HEK293 (cell line): ENCODE measurements around the gene CHD2.

ENCODE experiments used
- GLI2 ChIP-seq: fragments of 450-650 bp; formaldehyde crosslinking; IDR thresholded peaks from 2 replicates; pipeline ENCODE4; 2017; ENCODE audit warnings: missing biosample characterization, missing genetic modification characterization, low read depth, borderline replicate concordance
- GLIS1 ChIP-seq: fragments of 450-650 bp; formaldehyde crosslinking; IDR thresholded peaks from 2 replicates; pipeline ENCODE4 v1.5.1; 2016; ENCODE audit warnings: missing biosample characterization, missing genetic modification characterization
- GLIS2 ChIP-seq: fragments of 450-650 bp; formaldehyde crosslinking; IDR thresholded peaks from 2 replicates; pipeline ENCODE4 v1.5.1; 2016; ENCODE audit warnings: missing biosample characterization, missing genetic modification characterization
- SETDB1 ChIP-seq: IDR thresholded peaks from one replicate; pipeline ENCODE4 v1.6.1; 2017; ENCODE audit warnings: mild to moderate bottlenecking, low read length, moderate library complexity, mixed read lengths; ENCODE audit not compliant: insufficient read length
- ZBTB7A ChIP-seq: fragments of 450-650 bp; formaldehyde crosslinking; IDR thresholded peaks from 2 replicates; pipeline ENCODE4 v1.5.1; 2016; ENCODE audit warnings: low read depth, missing biosample characterization, missing genetic modification characterization
- ZNF132 ChIP-seq: fragments of 450-650 bp; formaldehyde crosslinking; IDR thresholded peaks from 2 replicates; pipeline ENCODE4 v1.5.1; 2017; ENCODE audit warnings: missing biosample characterization, missing genetic modification characterization, borderline replicate concordance
- ZNF266 ChIP-seq: fragments of 450-650 bp; formaldehyde crosslinking; IDR thresholded peaks from 2 replicates; pipeline ENCODE4 v1.5.1; 2016; ENCODE audit warnings: missing biosample characterization, missing genetic modification characterization, low read depth
- ZNF292 ChIP-seq: fragments of 450-650 bp; formaldehyde crosslinking; IDR thresholded peaks from 2 replicates; pipeline ENCODE4 v1.5.1; 2016; ENCODE audit warnings: low read depth, missing biosample characterization, missing genetic modification characterization, borderline replicate concordance
- ZNF560 ChIP-seq: fragments of 450-650 bp; formaldehyde crosslinking; IDR thresholded peaks from 2 replicates; pipeline ENCODE4 v1.5.1; 2017; ENCODE audit warnings: missing biosample characterization, missing genetic modification characterization, borderline replicate concordance
- ZNF571 ChIP-seq: fragments of 450-650 bp; formaldehyde crosslinking; IDR thresholded peaks from 2 replicates; pipeline ENCODE4 v1.5.0; 2017; ENCODE audit warnings: missing biosample characterization, missing genetic modification characterization
- ZNF610 ChIP-seq: fragments of 450-650 bp; formaldehyde crosslinking; IDR thresholded peaks from 2 replicates; pipeline ENCODE4 v1.5.1; 2016; ENCODE audit warnings: missing biosample characterization, missing genetic modification characterization, borderline replicate concordance
- ZNF629 ChIP-seq: fragments of 450-650 bp; formaldehyde crosslinking; IDR thresholded peaks from 2 replicates; pipeline ENCODE4 v1.5.1; 2017; ENCODE audit warnings: missing biosample characterization, missing genetic modification characterization
- ZNF664 ChIP-seq: fragments of 450-650 bp; formaldehyde crosslinking; IDR thresholded peaks from 2 replicates; pipeline ENCODE4 v1.5.1; 2016; ENCODE audit warnings: missing biosample characterization, missing genetic modification characterization
- ZNF776 ChIP-seq: fragments of 450-650 bp; formaldehyde crosslinking; IDR thresholded peaks from 2 replicates; pipeline ENCODE4 v1.5.0; 2017; ENCODE audit warnings: missing biosample characterization, missing genetic modification characterization, borderline replicate concordance
- ZSCAN30 ChIP-seq: fragments of 450-650 bp; IDR thresholded peaks from 2 replicates; pipeline ENCODE4 v1.5.1; 2018; ENCODE audit warnings: missing biosample characterization, mild to moderate bottlenecking, missing genetic modification characterization, moderate library complexity
- TF ChIP-seq, protein P1 (sequence below): fragments of 450-650 bp; formaldehyde crosslinking; IDR thresholded peaks from 2 replicates; pipeline ENCODE4 v1.5.1; 2016; ENCODE audit warnings: missing biosample characterization, missing genetic modification characterization
- TF ChIP-seq, protein P2 (sequence below): fragments of 450-650 bp; IDR thresholded peaks from 2 replicates; pipeline ENCODE4 v1.5.1; 2018; ENCODE audit warnings: missing biosample characterization, mild to moderate bottlenecking, missing genetic modification characterization
- TF ChIP-seq, protein P3 (sequence below): fragments of 450-650 bp; formaldehyde crosslinking; conservative IDR thresholded peaks from 2 replicates; pipeline ENCODE4 v1.5.1; 2016; ENCODE audit warnings: low read depth, missing biosample characterization, missing genetic modification characterization
- TF ChIP-seq, protein P4 (sequence below): fragments of 450-650 bp; formaldehyde crosslinking; IDR thresholded peaks from 2 replicates; pipeline ENCODE4 v1.5.1; 2016; ENCODE audit warnings: missing biosample characterization, missing genetic modification characterization
- TF ChIP-seq, protein P5 (sequence below): sonication (generic); formaldehyde crosslinking; IDR thresholded peaks from 2 replicates; pipeline ENCODE4 v1.8.1; 2022; ENCODE audit warnings: mild to moderate bottlenecking, moderate library complexity, missing genetic modification reagents
- TF ChIP-seq, protein P6 (sequence below): fragments of 450-650 bp; formaldehyde crosslinking; IDR thresholded peaks from 2 replicates; pipeline ENCODE4 v1.5.1; 2017; ENCODE audit warnings: missing biosample characterization, missing genetic modification characterization
- TF ChIP-seq, protein P7 (sequence below): fragments of 450-650 bp; formaldehyde crosslinking; IDR thresholded peaks from 2 replicates; pipeline ENCODE4 v1.5.1; 2016; ENCODE audit warnings: missing biosample characterization, missing genetic modification characterization

The CHD2 gene

DNA sequence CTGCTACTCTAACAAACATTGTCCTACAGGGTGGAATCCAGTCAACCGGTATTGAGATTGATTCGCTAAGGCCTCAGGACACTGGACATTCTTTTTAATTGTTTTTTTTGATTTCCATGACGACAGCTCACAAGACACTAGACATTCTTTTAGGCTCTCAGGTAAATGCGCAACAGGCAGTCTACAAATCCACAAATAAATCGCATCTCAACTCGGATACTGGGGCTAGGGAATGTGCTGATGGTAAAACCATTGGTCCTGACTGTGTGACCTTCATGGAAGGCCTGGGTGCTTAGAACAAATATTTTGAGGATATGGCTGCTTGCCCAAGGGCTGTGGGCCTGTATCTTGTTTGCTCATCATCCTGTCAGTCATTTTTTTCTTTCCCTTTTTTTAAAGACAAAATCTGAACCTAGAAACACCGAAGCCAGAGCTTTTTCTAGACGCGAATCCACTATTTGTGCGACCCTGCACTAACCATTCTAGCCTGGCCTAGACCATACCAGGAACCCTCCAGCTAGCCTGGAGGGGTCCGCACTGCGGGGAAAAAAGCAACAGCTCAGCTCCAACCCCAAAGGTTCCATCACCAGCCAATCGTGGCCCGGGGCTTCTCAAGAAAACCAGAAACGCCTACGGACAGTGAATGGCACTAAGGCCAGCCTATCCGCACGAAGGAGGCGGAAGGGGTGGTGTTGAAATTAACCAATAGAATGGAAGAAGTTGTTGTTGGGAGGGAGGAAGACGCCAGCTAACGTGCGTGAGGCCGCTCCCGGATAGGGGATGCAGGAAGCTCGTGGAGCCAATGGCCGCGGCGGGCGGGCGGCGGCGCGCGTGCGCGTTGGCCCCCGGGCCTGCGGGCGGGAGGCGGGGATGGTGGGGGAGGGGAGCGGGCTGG, 18.1 kb upstream of the CHD2 start (continued):
- TF ChIP-seq, protein P1, sequence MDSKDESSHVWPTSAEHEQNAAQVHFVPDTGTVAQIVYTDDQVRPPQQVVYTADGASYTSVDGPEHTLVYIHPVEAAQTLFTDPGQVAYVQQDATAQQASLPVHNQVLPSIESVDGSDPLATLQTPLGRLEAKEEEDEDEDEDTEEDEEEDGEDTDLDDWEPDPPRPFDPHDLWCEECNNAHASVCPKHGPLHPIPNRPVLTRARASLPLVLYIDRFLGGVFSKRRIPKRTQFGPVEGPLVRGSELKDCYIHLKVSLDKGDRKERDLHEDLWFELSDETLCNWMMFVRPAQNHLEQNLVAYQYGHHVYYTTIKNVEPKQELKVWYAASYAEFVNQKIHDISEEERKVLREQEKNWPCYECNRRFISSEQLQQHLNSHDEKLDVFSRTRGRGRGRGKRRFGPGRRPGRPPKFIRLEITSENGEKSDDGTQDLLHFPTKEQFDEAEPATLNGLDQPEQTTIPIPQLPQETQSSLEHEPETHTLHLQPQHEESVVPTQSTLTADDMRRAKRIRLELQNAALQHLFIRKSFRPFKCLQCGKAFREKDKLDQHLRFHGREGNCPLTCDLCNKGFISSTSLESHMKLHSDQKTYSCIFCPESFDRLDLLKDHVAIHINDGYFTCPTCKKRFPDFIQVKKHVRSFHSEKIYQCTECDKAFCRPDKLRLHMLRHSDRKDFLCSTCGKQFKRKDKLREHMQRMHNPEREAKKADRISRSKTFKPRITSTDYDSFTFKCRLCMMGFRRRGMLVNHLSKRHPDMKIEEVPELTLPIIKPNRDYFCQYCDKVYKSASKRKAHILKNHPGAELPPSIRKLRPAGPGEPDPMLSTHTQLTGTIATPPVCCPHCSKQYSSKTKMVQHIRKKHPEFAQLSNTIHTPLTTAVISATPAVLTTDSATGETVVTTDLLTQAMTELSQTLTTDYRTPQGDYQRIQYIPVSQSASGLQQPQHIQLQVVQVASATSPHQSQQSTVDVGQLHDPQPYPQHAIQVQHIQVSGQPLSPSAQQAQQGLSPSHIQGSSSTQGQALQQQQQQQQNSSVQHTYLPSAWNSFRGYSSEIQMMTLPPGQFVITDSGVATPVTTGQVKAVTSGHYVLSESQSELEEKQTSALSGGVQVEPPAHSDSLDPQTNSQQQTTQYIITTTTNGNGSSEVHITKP, result peak; percentile 79
- TF ChIP-seq, protein P2, sequence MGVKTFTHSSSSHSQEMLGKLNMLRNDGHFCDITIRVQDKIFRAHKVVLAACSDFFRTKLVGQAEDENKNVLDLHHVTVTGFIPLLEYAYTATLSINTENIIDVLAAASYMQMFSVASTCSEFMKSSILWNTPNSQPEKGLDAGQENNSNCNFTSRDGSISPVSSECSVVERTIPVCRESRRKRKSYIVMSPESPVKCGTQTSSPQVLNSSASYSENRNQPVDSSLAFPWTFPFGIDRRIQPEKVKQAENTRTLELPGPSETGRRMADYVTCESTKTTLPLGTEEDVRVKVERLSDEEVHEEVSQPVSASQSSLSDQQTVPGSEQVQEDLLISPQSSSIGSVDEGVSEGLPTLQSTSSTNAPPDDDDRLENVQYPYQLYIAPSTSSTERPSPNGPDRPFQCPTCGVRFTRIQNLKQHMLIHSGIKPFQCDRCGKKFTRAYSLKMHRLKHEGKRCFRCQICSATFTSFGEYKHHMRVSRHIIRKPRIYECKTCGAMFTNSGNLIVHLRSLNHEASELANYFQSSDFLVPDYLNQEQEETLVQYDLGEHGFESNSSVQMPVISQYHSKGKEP, result peak; percentile 42; the same call in 1 of the 2 replicates
- TF ChIP-seq ZNF266 (tag by site-specific recombination) (no peak), ZSCAN30 (tag by site-specific recombination) (peak; percentile 88), ZNF776 (tag by site-specific recombination) (no peak), ZBTB7A (tag by site-specific recombination) (no peak), ZNF610 (tag by site-specific recombination) (no peak), ZNF292 (no peak), ZNF132 (no peak), ZNF629 (tag by site-specific recombination) (peak; percentile 41; the same call in 1 of the 2 replicates), ZNF571 (tag by site-specific recombination) (no peak), ZNF664 (tag by site-specific recombination) (no peak), GLI2 (no peak), GLIS1 (tag by site-specific recombination) (peak; percentile 44; the same call in 1 of the 2 replicates), SETDB1 (no peak), ZNF560 (no peak), GLIS2 (tag by site-specific recombination) (peak; percentile 85)
- TF ChIP-seq, protein P3, sequence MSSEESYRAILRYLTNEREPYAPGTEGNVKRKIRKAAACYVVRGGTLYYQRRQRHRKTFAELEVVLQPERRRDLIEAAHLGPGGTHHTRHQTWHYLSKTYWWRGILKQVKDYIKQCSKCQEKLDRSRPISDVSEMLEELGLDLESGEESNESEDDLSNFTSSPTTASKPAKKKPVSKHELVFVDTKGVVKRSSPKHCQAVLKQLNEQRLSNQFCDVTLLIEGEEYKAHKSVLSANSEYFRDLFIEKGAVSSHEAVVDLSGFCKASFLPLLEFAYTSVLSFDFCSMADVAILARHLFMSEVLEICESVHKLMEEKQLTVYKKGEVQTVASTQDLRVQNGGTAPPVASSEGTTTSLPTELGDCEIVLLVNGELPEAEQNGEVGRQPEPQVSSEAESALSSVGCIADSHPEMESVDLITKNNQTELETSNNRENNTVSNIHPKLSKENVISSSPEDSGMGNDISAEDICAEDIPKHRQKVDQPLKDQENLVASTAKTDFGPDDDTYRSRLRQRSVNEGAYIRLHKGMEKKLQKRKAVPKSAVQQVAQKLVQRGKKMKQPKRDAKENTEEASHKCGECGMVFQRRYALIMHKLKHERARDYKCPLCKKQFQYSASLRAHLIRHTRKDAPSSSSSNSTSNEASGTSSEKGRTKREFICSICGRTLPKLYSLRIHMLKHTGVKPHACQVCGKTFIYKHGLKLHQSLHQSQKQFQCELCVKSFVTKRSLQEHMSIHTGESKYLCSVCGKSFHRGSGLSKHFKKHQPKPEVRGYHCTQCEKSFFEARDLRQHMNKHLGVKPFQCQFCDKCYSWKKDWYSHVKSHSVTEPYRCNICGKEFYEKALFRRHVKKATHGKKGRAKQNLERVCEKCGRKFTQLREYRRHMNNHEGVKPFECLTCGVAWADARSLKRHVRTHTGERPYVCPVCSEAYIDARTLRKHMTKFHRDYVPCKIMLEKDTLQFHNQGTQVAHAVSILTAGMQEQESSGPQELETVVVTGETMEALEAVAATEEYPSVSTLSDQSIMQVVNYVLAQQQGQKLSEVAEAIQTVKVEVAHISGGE (tag by site-specific recombination), result no peak
- TF ChIP-seq, protein P4, sequence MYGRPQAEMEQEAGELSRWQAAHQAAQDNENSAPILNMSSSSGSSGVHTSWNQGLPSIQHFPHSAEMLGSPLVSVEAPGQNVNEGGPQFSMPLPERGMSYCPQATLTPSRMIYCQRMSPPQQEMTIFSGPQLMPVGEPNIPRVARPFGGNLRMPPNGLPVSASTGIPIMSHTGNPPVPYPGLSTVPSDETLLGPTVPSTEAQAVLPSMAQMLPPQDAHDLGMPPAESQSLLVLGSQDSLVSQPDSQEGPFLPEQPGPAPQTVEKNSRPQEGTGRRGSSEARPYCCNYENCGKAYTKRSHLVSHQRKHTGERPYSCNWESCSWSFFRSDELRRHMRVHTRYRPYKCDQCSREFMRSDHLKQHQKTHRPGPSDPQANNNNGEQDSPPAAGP (tag by site-specific recombination), result 0 out of 2 replicates have a peak, but pooled peaks have one; percentile 15
- TF ChIP-seq, protein P5, sequence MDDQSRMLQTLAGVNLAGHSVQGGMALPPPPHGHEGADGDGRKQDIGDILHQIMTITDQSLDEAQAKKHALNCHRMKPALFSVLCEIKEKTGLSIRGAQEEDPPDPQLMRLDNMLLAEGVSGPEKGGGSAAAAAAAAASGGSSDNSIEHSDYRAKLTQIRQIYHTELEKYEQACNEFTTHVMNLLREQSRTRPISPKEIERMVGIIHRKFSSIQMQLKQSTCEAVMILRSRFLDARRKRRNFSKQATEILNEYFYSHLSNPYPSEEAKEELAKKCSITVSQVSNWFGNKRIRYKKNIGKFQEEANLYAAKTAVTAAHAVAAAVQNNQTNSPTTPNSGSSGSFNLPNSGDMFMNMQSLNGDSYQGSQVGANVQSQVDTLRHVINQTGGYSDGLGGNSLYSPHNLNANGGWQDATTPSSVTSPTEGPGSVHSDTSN, result peak; percentile 96
- TF ChIP-seq, protein P6, sequence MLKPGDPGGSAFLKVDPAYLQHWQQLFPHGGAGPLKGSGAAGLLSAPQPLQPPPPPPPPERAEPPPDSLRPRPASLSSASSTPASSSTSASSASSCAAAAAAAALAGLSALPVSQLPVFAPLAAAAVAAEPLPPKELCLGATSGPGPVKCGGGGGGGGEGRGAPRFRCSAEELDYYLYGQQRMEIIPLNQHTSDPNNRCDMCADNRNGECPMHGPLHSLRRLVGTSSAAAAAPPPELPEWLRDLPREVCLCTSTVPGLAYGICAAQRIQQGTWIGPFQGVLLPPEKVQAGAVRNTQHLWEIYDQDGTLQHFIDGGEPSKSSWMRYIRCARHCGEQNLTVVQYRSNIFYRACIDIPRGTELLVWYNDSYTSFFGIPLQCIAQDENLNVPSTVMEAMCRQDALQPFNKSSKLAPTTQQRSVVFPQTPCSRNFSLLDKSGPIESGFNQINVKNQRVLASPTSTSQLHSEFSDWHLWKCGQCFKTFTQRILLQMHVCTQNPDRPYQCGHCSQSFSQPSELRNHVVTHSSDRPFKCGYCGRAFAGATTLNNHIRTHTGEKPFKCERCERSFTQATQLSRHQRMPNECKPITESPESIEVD (tag by site-specific recombination), result no peak
- TF ChIP-seq, protein P7, sequence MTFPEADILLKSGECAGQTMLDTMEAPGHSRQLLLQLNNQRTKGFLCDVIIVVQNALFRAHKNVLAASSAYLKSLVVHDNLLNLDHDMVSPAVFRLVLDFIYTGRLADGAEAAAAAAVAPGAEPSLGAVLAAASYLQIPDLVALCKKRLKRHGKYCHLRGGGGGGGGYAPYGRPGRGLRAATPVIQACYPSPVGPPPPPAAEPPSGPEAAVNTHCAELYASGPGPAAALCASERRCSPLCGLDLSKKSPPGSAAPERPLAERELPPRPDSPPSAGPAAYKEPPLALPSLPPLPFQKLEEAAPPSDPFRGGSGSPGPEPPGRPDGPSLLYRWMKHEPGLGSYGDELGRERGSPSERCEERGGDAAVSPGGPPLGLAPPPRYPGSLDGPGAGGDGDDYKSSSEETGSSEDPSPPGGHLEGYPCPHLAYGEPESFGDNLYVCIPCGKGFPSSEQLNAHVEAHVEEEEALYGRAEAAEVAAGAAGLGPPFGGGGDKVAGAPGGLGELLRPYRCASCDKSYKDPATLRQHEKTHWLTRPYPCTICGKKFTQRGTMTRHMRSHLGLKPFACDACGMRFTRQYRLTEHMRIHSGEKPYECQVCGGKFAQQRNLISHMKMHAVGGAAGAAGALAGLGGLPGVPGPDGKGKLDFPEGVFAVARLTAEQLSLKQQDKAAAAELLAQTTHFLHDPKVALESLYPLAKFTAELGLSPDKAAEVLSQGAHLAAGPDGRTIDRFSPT, result no peak
